NCI-H1436 (cell line): ENCODE results near the gene HS2ST1.
A peak's percentile ranks its signal among the peaks of the same experiment; 100 is the strongest.
"Not testable (repeated sequence)": the region's sequence is repeated elsewhere in the genome, so short reads cannot be mapped to it uniquely, and the experiment has no call there.

Experiments
- DNase-seq: peaks from one replicate; lab custom pipeline; 2025; lab: John Stamatoyannopoulos, UW

The HS2ST1 gene

DNA sequence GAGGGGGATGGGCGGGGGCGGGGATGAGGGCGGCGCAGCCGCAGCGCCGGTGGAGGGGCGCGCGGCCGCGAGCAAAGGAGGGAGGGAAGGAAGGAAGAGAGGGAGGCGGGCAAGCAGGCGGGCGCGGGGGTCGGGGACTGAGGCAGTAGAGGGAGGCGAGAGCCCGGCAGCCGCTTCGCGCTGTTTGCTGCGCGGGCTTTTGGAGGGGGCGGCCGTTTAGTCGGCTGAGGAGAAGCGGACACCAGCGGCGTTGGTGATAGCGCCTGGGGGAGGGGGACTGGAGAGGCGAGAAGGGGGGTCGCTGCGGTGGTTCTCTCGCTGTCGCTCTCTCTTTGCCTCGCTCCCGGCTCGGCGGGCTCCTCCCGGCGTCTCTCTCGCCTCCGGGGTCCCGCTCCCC lies at the start of gene HS2ST1:
Gene HS2ST1, plus strand, starts transcription at position 35 of the 397 bp plus-strand sequence.
- no peak for DNase-seq

DNA sequence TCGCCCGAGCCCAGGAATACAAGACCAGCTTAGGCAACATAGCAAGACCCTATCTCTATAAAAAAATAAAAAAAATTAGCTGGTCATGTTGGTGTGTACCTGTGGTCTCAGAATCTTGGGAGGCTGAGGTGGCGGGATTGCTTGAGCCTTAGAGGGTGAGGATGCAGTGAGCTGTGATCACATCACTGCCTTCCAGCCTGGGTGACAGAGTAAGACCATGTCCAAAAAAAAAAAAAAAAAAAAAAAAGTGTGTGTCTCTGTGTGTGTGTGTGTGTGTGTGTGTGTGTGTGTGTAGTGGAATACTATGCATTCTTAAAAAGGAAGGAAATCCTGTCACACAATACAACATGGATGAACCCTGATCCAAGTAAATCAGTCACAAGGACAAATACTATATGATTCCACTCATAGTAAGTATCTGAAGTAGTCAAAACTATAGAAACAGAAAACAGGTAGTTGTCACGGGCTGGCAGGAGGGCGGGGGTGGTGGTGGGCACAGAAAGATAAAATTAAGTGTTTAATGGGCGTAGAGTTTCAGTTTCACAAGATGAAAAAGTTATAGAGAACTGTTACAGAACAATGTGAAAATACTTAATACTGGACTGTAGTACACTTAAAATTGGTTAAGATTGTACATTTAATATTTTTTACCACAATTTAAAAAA lies 48.3 kb upstream of the HS2ST1 start:
- no peak for DNase-seq

- DNase-seq = no peak
Measured at GRCh38 chr1:86866665-86867064, 47.8 kb upstream of the HS2ST1 start.

GRCh38 chr1:86867278-86867677 lies 47.2 kb upstream of the HS2ST1 start:
- not testable (repeated sequence) for DNase-seq

GRCh38 chr1:86868477-86868876 lies 46.0 kb upstream of the HS2ST1 start:
- no peak for DNase-seq

- no peak for DNase-seq
Measured at GRCh38 chr1:86871001-86871400, 43.4 kb upstream of the HS2ST1 start.

GRCh38 chr1:86872086-86872485 lies 42.3 kb upstream of the HS2ST1 start:
- DNase-seq = no peak

DNA sequence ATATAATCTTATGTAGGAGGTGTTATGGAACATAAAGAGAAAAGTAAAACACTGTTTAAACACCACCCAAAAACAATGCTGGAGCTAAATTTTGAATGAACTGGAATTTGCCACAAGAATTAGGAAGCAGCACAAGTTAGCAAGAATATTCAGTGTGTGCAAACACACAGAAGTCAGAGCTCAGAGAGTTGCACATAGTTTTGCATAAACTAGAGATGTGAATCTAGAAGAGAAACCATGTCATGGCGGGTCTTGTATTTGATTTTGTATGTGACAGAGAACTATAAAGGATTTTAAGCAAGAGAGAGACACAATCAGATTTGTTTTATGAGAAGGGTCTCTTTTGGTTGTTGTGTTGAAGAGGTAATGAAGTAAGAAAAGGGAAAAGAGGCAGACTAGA lies 38.7 kb upstream of the HS2ST1 start:
- DNase-seq = no peak

- no peak for DNase-seq
Measured at GRCh38 chr1:86887479-86888162, 26.8 kb upstream of the HS2ST1 start.

DNA sequence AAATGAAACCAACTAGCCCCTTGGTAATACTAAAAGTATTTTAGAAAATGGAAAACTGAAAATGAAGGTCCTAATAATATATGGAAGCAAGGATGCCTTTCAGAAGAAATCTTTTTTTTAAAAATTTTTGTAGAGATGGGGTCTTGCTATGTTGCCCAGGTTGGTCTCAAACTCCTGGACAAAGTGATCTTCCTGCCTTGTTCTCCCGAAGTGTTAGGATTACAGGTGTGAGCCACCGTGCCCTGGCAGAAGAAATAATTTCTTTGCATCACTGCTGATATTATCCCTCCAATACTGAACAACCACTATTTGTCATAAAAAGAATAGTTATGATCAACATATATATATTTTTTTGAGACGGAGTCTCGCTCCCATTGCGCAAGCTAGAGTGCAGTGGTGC lies 26.1 kb upstream of the HS2ST1 start:
- DNase-seq = no peak

- DNase-seq = not testable (repeated sequence)
Measured at GRCh38 chr1:86899401-86899800, 15.0 kb upstream of the HS2ST1 start.

DNA sequence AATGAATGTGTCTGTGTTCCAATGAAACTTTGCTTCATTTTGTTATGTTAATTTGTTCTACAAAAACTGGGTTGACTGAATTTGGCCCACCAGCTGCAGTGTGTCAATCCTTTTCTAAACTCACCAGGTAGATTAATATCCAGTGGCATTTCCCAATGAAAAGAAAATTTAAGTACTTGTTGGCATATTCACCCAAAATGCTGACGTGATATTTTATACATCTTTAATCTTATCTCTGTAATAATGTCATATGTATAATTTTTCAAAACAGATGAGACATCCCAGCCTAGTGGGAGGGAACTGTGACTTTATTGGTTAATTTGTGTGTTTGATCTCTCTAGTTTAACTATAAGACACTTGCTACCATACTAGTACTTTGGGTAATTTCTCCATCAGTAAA lies 8.6 kb upstream of the HS2ST1 start:
- no peak for DNase-seq

DNA sequence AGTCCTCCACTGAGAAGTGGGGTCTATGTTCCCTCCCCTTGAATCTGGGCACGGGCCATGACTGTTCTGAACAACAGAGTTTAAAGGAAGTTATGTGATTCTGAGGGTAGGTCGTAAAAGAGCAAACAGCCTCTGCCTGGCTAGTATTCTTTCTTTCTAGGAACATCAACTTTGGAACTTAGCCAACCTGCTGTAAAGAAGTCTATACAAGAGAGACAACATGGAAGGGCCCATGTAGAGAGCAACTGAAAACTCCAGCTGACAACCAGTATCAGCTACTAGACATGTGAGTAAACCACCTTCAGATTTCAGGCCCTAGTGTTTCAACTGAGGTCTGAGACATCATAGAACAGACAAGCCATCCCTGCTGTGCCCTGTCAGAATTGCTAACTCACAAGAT lies 8.0 kb upstream of the HS2ST1 start:
- no peak for DNase-seq

- DNase-seq = no peak
Measured at GRCh38 chr1:86912281-86912900, 2.0 kb upstream of the HS2ST1 start.

DNA sequence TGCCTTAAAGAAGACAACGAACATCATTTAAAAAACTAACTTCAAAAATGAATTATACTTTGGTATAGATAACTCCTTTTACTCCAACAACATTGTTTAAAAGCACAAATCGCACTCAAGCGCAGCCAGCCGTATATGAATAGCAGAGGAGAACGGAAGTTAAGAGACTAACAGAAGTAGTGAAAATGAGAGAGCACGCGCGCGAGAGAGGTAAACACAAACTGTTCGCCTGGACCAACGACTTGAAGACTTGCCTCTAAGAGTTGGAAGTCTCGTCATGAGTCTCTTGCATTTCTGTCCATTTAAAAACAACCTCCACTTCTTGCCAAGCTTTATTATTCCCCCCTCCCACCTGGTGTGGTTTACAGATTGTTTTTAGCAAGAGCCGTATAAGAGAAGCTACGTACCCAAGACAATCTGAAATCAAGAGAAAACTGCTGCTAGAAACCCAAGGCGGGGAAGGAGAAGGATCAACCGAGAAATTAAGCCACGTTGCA lies 988 bp upstream of the HS2ST1 start:
- peak; percentile 20 for DNase-seq

GRCh38 chr1:86913896-86914600 lies 387 bp upstream of the HS2ST1 start, which contains the start of gene SELENOF:
TSS of gene SELENOF (minus strand) at chr1:86914126. CDS start at chr1:86914111, 15 bp downstream.
- peak; percentile 99 for DNase-seq

DNA sequence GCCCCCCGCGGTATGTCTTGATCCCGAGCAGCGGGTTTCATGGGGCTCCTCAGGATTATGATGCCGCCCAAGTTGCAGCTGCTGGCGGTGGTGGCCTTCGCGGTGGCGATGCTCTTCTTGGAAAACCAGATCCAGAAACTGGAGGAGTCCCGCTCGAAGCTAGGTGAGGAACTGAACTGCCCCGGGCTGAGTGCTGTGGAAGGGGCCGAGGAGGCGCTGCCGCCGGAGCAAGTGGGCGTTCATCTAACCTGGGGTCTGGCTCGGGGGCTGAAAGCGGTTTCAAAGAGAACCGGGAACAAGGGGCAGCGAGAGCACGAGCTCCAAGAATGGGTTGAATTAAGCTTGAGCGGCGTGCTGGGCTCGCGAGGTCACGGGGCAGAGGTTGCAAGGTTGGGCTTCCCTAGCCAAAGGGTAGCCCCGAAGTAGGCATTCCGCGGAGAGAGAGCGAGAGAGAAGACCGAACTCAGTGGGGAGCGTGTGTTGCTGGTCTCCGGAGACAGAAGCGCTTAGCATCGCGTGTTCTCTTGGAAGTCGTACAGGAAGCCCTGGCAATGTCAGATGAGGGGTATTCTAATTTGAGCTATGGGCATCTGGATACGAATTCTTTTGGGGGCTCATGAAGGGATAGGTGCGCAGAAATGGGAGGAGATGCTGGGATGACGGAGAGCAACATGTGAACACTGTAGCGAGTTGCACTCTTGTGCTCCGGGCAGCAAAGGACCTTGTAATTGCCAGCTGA lies 732 bp downstream of the HS2ST1 start:
- no peak for DNase-seq

DNA sequence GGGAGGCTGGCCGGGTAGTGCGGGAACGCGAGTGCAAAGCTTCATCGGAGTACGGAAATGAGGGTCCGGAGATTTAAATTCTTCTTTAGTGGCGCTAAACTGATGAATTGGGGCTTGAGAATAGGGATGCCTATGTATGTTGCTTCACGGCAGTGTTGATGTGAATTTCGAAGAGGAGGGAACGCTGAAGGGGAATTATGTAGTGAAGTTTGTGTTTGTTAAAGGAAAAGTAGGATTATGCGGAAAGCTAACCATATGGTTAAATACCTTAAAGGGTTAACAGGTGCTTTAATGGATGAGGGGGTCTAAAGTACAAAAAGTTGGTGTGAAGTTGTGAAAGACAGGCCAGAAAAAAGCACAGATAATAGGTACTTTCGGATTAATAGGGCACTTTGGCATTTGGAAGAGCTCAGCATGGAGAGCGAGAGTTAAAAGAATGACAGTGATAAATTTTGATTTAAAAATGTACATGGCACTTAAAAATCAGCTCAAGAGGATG lies 1.4 kb downstream of the HS2ST1 start:
- no peak for DNase-seq

- DNase-seq = no peak
Measured at GRCh38 chr1:86916752-86917151, 2.3 kb downstream of the HS2ST1 start.

DNA sequence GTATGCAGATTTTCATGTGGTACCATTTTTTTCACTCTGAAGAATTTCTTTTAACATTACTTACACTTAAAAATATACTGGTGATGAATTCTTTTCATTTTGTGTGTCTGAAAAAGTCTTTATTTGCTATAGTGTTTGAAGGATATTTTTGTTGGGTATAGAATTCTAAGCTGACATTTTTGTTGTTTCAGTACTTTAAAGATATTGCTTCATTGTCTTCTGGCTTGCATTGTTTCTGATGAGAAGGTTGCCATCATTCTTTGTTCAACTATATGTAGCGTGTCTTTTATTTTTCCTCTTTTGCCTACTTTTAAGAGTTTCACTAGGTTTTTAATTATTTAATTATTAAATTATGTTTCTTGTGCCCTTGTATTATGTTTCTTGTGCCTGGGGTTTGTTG lies 8.0 kb downstream of the HS2ST1 start:
- DNase-seq = no peak

DNA sequence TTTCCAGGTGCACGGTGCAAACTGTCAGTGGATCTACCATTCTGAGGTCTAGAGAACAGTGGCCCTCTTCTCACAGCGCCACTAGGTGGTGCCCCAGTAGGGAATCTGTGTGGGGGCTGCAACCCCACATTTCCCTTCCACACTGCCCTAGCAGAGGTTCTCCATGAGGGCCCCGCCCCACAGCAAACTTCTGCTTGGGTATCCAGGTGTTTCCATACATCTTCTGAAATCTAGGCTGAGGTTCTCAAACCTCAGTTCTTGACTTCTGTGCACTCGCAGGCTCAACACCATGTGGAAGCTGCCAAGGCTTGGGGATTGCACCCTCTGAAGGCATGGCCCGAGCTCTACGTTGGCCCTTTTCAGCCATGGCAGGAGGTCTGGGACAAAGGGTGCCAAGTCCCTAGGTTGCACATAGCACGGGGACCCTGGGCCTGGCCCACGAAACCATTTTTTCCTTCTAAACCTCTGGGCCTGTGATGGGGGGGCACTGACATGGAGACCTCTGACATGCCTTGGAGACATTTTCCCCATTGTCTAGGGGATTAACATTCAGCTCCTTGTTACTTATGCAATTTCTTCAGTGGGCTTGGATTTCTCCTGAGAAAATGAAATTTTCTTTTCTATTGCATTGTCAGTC lies 10.0 kb downstream of the HS2ST1 start:
- no peak for DNase-seq
